ENCODE data around the gene TECPR2. TPM values are rescaled to one million over a fixed set of nuclear protein-coding genes. Genes with fewer than 3 reads are reported as not detected.

Gene TECPR2
- total RNA-seq, 2 donors from 2014 or later: 8.7 to 9.7 TPM

GRCh38 chr14:102495491-102496330, 133.0 kb downstream of the TECPR2 start:
- H3K36me3 Mint-ChIP-seq (ENCODE audit: insufficient read depth in 2 of 2): no peaks in the 10 kb centered on the region
- no peak overlapping the region for H3K4me3 Mint-ChIP-seq
- H3K27ac Mint-ChIP-seq: no peak overlapping the region
- peaks cover 8% of the 10 kb centered on the region for H3K4me1 Mint-ChIP-seq (ENCODE audit: low read depth)
- DNase-seq (no peak), ATAC-seq (replicated peaks in 1 of 2) (no peak)
- H3K9me3 Mint-ChIP-seq: no peaks in the 10 kb centered on the region
- no peaks in the 10 kb centered on the region for H3K27me3 Mint-ChIP-seq (ENCODE audit: low read depth)

GRCh38 chr14:102496331-102496691, 133.6 kb downstream of the TECPR2 start:
- H3K27ac Mint-ChIP-seq: no peak overlapping the region

GRCh38 chr14:102496958-102497744, 134.4 kb downstream of the TECPR2 start:
- ATAC-seq (replicated peaks in 1 of 2) (no peak), DNase-seq (no peak)
- no peak overlapping the region for H3K4me3 Mint-ChIP-seq
- H3K36me3 Mint-ChIP-seq (ENCODE audit: insufficient read depth in 2 of 2): no peaks in the 10 kb centered on the region
- no peaks in the 10 kb centered on the region for H3K27me3 Mint-ChIP-seq (ENCODE audit: low read depth)
- no peak overlapping the region for H3K27ac Mint-ChIP-seq
- H3K4me1 Mint-ChIP-seq (ENCODE audit: low read depth): peaks cover 9% of the 10 kb centered on the region
- no peaks in the 10 kb centered on the region for H3K9me3 Mint-ChIP-seq

More at GRCh38 chr14:102496331-102496691, 133.6 kb downstream of the TECPR2 start:
- H3K27me3 Mint-ChIP-seq (ENCODE audit: low read depth): no peaks in the 10 kb centered on the region
- H3K4me1 Mint-ChIP-seq (ENCODE audit: low read depth): peaks cover 9% of the 10 kb centered on the region
- no peaks in the 10 kb centered on the region for H3K9me3 Mint-ChIP-seq
- DNase-seq (no peak), ATAC-seq (replicated peaks in 1 of 2) (no peak)
- no peaks in the 10 kb centered on the region for H3K36me3 Mint-ChIP-seq (ENCODE audit: insufficient read depth in 2 of 2)
- no peak overlapping the region for H3K4me3 Mint-ChIP-seq

- no peaks in the 10 kb centered on the region for H3K27me3 Mint-ChIP-seq (ENCODE audit: low read depth)
- ATAC-seq (replicated peaks in 1 of 2) (no peak), DNase-seq (no peak)
- no peaks in the 10 kb centered on the region for H3K9me3 Mint-ChIP-seq
- no peaks in the 10 kb centered on the region for H3K36me3 Mint-ChIP-seq (ENCODE audit: insufficient read depth in 2 of 2)
- H3K4me3 Mint-ChIP-seq: no peak overlapping the region
- H3K4me1 Mint-ChIP-seq (ENCODE audit: low read depth): peaks cover 9% of the 10 kb centered on the region
- no peak overlapping the region for H3K27ac Mint-ChIP-seq
Observed at GRCh38 chr14:102497998-102498677, 135.4 kb downstream of the TECPR2 start.

GRCh38 chr14:102498678-102499265, 136.0 kb downstream of the TECPR2 start:
- ATAC-seq (replicated peaks in 1 of 2) (no peak), DNase-seq (no peak)
- H3K4me3 Mint-ChIP-seq: no peak overlapping the region
- no peaks in the 10 kb centered on the region for H3K9me3 Mint-ChIP-seq
- H3K27ac Mint-ChIP-seq: no peak overlapping the region
- no peaks in the 10 kb centered on the region for H3K27me3 Mint-ChIP-seq (ENCODE audit: low read depth)
- no peaks in the 10 kb centered on the region for H3K36me3 Mint-ChIP-seq (ENCODE audit: insufficient read depth in 2 of 2)
- peaks cover 9% of the 10 kb centered on the region for H3K4me1 Mint-ChIP-seq (ENCODE audit: low read depth)

GRCh38 chr14:102499401-102500157, 136.8 kb downstream of the TECPR2 start:
- no peak overlapping the region for H3K27ac Mint-ChIP-seq
- DNase-seq: no peak
- H3K27me3 Mint-ChIP-seq (ENCODE audit: low read depth): no peaks in the 10 kb centered on the region
- H3K36me3 Mint-ChIP-seq (ENCODE audit: insufficient read depth in 2 of 2): no peaks in the 10 kb centered on the region
- peaks cover 9% of the 10 kb centered on the region for H3K4me1 Mint-ChIP-seq (ENCODE audit: low read depth)
- no peak overlapping the region for H3K4me3 Mint-ChIP-seq
- ATAC-seq (replicated peaks in 1 of 2): no peak
- no peaks in the 10 kb centered on the region for H3K9me3 Mint-ChIP-seq

- no peaks in the 10 kb centered on the region for H3K36me3 Mint-ChIP-seq (ENCODE audit: insufficient read depth in 2 of 2)
- H3K4me1 Mint-ChIP-seq (ENCODE audit: low read depth): peaks cover 9% of the 10 kb centered on the region
- peak in 1 of 2 donors; percentile 65 for ATAC-seq (replicated peaks in 1 of 2)
- no peaks in the 10 kb centered on the region for H3K9me3 Mint-ChIP-seq
- no peak overlapping the region for H3K4me3 Mint-ChIP-seq
- no peaks in the 10 kb centered on the region for H3K27me3 Mint-ChIP-seq (ENCODE audit: low read depth)
- H3K27ac Mint-ChIP-seq: no peak overlapping the region
- DNase-seq: no peak
Observed at GRCh38 chr14:102500158-102500662, 137.5 kb downstream of the TECPR2 start.

- no peaks in the 10 kb centered on the region for H3K27me3 Mint-ChIP-seq (ENCODE audit: low read depth)
- DNase-seq: no peak
- H3K4me3 Mint-ChIP-seq: no peak overlapping the region
- peak in 1 of 2 donors; percentile 11 for ATAC-seq (replicated peaks in 1 of 2)
- peaks cover 9% of the 10 kb centered on the region for H3K4me1 Mint-ChIP-seq (ENCODE audit: low read depth)
- H3K36me3 Mint-ChIP-seq (ENCODE audit: insufficient read depth in 2 of 2): no peaks in the 10 kb centered on the region
- no peaks in the 10 kb centered on the region for H3K9me3 Mint-ChIP-seq
- no peak overlapping the region for H3K27ac Mint-ChIP-seq
Observed at GRCh38 chr14:102500713-102501112, 138.0 kb downstream of the TECPR2 start.

GRCh38 chr14:102501751-102502315, 139.1 kb downstream of the TECPR2 start:
- Mint-ChIP-seq H3K4me3 (no peak overlapping the region), H3K27me3 (ENCODE audit: low read depth) (no peaks in the 10 kb centered on the region), H3K9me3 (no peaks in the 10 kb centered on the region), H3K27ac (no peak overlapping the region), H3K36me3 (ENCODE audit: insufficient read depth in 2 of 2) (no peaks in the 10 kb centered on the region), H3K4me1 (ENCODE audit: low read depth) (peaks cover 9% of the 10 kb centered on the region)
- ATAC-seq (replicated peaks in 1 of 2): no peak
- DNase-seq: no peak

GRCh38 chr14:102502571-102502970, 139.8 kb downstream of the TECPR2 start:
- H3K9me3 Mint-ChIP-seq: no peaks in the 10 kb centered on the region
- no peak overlapping the region for H3K4me3 Mint-ChIP-seq
- H3K27me3 Mint-ChIP-seq (ENCODE audit: low read depth): no peaks in the 10 kb centered on the region
- H3K4me1 Mint-ChIP-seq (ENCODE audit: low read depth): peaks cover 9% of the 10 kb centered on the region
- ATAC-seq (replicated peaks in 1 of 2) (no peak), DNase-seq (no peak)
- no peaks in the 10 kb centered on the region for H3K36me3 Mint-ChIP-seq (ENCODE audit: insufficient read depth in 2 of 2)
- no peak overlapping the region for H3K27ac Mint-ChIP-seq

- Mint-ChIP-seq H3K4me1 (ENCODE audit: low read depth) (peaks cover 13% of the 10 kb centered on the region), H3K27me3 (ENCODE audit: low read depth) (no peaks in the 10 kb centered on the region), H3K27ac (no peak overlapping the region), H3K4me3 (no peak overlapping the region), H3K36me3 (ENCODE audit: insufficient read depth in 2 of 2) (no peaks in the 10 kb centered on the region), H3K9me3 (no peaks in the 10 kb centered on the region)
- no peak for DNase-seq
- no peak for ATAC-seq (replicated peaks in 1 of 2)
Observed at GRCh38 chr14:102503641-102504327, 141.0 kb downstream of the TECPR2 start.
